Stimulated activated CD8-positive, alpha-beta memory T cell treated with anti-CD3 and anti-CD28 coated beads, Interleukin-7, amount 100 ng/mL, for 24 hours (primary cell): ENCODE data around the gene ZFHX3.

Source experiments
- DNase-seq: peaks from one replicate; pipeline ENCODE4 v3.0.0-alpha.2; 2020; ENCODE audit warnings: low read depth

Gene ZFHX3

DNA sequence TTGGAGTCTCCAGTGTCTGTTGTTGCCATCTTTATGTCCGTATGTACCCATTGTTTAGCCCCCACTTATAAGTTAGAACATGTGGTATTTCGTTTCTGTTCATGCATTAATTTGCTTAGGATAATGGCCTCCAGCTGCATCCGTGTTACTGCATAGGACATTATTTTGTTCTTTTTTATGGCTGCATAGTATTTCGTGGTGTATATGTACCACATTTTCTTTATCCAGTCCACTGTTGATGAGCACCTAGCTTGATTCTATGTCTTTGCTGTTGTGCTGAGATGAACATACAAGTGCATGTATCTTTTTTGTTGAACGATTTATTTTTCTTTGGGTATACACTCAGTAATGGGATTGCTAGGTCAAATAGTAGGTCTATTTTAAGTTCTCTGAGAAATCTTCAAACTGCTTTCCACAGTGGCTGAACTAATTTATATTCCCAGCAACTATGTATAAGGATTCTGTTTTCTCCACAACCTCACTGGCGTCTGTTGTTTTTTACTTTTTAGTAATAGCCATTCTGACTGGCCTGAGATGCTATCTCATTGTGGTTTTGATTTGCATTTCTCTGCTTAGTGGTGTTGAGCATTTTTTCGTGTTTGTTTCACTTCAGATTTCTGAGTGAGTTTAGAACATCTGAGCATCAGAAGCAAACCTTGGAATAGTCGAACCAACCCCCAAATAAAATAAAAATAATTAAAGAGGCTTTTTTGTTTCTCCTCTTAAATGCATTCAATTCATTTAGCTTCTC is 304.7 kb downstream of the ZFHX3 start:
- no peak for DNase-seq

GRCh38 chr16:72740347-72740746 is 307.6 kb downstream of the ZFHX3 start:
- DNase-seq = no peak

DNA sequence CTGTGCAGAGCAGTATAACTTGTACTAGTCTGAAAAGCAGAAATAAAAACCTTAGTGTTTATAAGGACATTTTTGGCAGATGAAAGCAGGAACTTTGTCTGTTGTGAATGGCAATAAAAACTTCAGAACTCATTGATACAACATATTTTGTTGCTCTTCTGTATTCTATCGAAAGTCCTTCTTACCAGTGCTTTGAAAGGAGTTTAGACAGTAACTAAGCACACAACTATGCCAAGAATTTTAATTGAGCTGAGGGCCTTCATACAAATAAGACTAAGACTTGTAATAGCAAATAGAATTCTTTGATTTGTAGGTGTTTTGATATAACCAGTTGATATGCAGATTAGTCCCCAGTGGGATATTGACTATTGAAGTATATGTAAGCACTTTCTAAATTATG is 308.4 kb downstream of the ZFHX3 start:
- DNase-seq = no peak

GRCh38 chr16:72736074-72736473 is 311.9 kb downstream of the ZFHX3 start:
- DNase-seq = no peak
